HepG2 (cell line): ENCODE results near the gene STK32A.

Experiments used
- AHDC1 ChIP-seq: sonication (generic); formaldehyde crosslinking; IDR thresholded peaks from 2 replicates; pipeline ENCODE4 v1.5.1; 2020; ENCODE audit warnings: mild to moderate bottlenecking, missing genetic modification reagents, borderline replicate concordance
- CTCF ChIP-seq: sonication (generic); formaldehyde crosslinking; IDR thresholded peaks from 2 replicates; pipeline ENCODE4 v1.5.0; 2020; ENCODE audit warnings: mild to moderate bottlenecking, missing genetic modification reagents, moderate library complexity
- DMAP1 ChIP-seq: IDR thresholded peaks from 2 replicates; pipeline ENCODE4 v1.6.1; 2016
- EZH2 ChIP-seq: conservative IDR thresholded peaks from 2 replicates; pipeline ENCODE4 v1.6.1; 2012; ENCODE audit warnings: mild to moderate bottlenecking, low read depth, low read length, moderate library complexity
- FOXP4 ChIP-seq: sonication (generic); formaldehyde crosslinking; IDR thresholded peaks from 2 replicates; pipeline ENCODE4 v1.4.0; 2020; ENCODE audit warnings: missing genetic modification reagents
- HOXA7 ChIP-seq: sonication (generic); formaldehyde crosslinking; IDR thresholded peaks from 2 replicates; pipeline ENCODE4 v1.8.1; 2022; ENCODE audit warnings: mild to moderate bottlenecking, missing genetic modification reagents, moderate library complexity
- PHF21A ChIP-seq: sonication (generic); formaldehyde crosslinking; IDR thresholded peaks from 2 replicates; pipeline ENCODE4 v1.5.0; 2020; ENCODE audit warnings: mild to moderate bottlenecking, missing genetic modification reagents
- POLR2AphosphoS5 ChIP-seq: IDR thresholded peaks from 2 replicates; pipeline ENCODE4 v1.6.1; 2012; ENCODE audit warnings: low read depth, low read length
- RFX5 ChIP-seq: IDR thresholded peaks from 2 replicates; pipeline ENCODE4 v1.6.1; 2011; ENCODE audit warnings: low read depth, low read length, improper control_type of control experiment
- SMARCE1 ChIP-seq: fragments of 450-650 bp; IDR thresholded peaks from 2 replicates; pipeline ENCODE4 v1.6.1; 2017; ENCODE audit warnings: borderline replicate concordance
- USF2 ChIP-seq, 2 experiments: sonication (generic) in 1 of 2; formaldehyde crosslinking in 1 of 2; IDR thresholded peaks; 2 replicates each; pipeline versions ENCODE4 v1.5.1 to v1.6.1; 2011 to 2020; ENCODE audit warnings: borderline replicate concordance in 1 of 2, low read depth in 1 of 2, low read length in 1 of 2, mild to moderate bottlenecking in 1 of 2, missing genetic modification reagents in 1 of 2, moderate library complexity in 1 of 2
- ZFX ChIP-seq: sonication (generic); formaldehyde crosslinking; IDR thresholded peaks from 2 replicates; pipeline ENCODE4 v1.4.0; 2020; ENCODE audit warnings: mild to moderate bottlenecking, low read depth, missing genetic modification reagents, moderate library complexity
- ZNF33A ChIP-seq: sonication (generic); formaldehyde crosslinking; IDR thresholded peaks from 2 replicates; pipeline ENCODE4 v1.5.1; 2020; ENCODE audit warnings: missing genetic modification reagents, mild to moderate bottlenecking, moderate library complexity, borderline replicate concordance
- ZNF629 ChIP-seq: sonication (generic); formaldehyde crosslinking; conservative IDR thresholded peaks from 2 replicates; pipeline ENCODE4 v1.5.0; 2020; ENCODE audit warnings: missing genetic modification reagents

GRCh38 chr5:147413266-147413665 lies 178.4 kb downstream of the STK32A start:
- no peak for TF ChIP-seq HOXA7 (CRISPR knock-in tag)
- no peak for TF ChIP-seq SMARCE1
- TF ChIP-seq RFX5 = no peak
- TF ChIP-seq ZNF33A (CRISPR knock-in tag) = no peak
- TF ChIP-seq POLR2AphosphoS5 = no peak
- TF ChIP-seq CTCF (CRISPR knock-in tag) = no peak
- TF ChIP-seq ZNF629 (CRISPR knock-in tag) = no peak
- no peak for TF ChIP-seq USF2 (IDR thresholded peaks at IDR 0.05; ENCODE audit: low read depth, low read length)
- no peak for TF ChIP-seq USF2 (CRISPR knock-in tag; IDR thresholded peaks at IDR 0.05; ENCODE audit: borderline replicate concordance)
- TF ChIP-seq DMAP1 (CRISPR knock-in tag) = no peak
- no peak for TF ChIP-seq FOXP4 (CRISPR knock-in tag)
- no peak for TF ChIP-seq AHDC1 (CRISPR knock-in tag)
- no peak for TF ChIP-seq PHF21A
- no peak for TF ChIP-seq EZH2
- TF ChIP-seq ZFX (CRISPR knock-in tag) = no peak
